ENCODE measurements around the gene CIB1.

DNA sequence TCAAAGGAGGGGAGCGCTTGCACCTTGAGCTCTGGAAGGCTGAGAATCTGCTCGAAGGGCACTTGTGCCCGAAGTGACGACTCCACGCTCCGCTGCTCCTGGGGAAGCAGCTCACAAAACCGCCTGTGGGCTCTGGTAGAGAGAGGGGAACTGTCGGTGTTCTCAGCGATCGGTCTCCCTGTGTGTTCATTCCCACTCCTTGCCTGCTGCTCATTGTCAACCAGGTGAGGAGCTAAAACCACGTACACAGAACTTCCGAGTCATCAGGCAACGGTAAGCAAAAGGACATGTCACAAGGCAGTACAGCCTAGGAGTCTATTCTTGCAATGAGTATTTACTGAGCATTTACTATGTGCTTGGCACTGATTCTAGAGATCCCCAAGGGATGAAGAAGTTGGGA lies 1.5 kb downstream of the CIB1 start:
- TF ChIP-seq, protein P1, sequence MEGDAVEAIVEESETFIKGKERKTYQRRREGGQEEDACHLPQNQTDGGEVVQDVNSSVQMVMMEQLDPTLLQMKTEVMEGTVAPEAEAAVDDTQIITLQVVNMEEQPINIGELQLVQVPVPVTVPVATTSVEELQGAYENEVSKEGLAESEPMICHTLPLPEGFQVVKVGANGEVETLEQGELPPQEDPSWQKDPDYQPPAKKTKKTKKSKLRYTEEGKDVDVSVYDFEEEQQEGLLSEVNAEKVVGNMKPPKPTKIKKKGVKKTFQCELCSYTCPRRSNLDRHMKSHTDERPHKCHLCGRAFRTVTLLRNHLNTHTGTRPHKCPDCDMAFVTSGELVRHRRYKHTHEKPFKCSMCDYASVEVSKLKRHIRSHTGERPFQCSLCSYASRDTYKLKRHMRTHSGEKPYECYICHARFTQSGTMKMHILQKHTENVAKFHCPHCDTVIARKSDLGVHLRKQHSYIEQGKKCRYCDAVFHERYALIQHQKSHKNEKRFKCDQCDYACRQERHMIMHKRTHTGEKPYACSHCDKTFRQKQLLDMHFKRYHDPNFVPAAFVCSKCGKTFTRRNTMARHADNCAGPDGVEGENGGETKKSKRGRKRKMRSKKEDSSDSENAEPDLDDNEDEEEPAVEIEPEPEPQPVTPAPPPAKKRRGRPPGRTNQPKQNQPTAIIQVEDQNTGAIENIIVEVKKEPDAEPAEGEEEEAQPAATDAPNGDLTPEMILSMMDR (IDR thresholded peaks at IDR 0.05): no peak
- TF ChIP-seq POLR2A (IDR thresholded peaks at IDR 0.05) (no peak), POLR2AphosphoS5 (IDR thresholded peaks at IDR 0.05) (no peak), EP300 (IDR thresholded peaks at IDR 0.05) (no peak)

All from gastroesophageal sphincter (tissue), 3 donors.